Osteocyte (in vitro differentiated cells): Measurements from ENCODE around the gene EME2. TPM values are rescaled to one million over a fixed set of nuclear protein-coding genes. Genes with fewer than 3 reads are reported as not detected.

Experiments used
- DNase-seq: peaks from one replicate; pipeline ENCODE4 v3.0.0; 2021; ENCODE audit warnings: mixed read lengths; ENCODE audit not compliant: unreplicated experiment; ENCODE audit errors: extremely low spot score
- H3K27ac Mint-ChIP-seq: one replicate; pipeline ENCODE4 v1.8.0; 2021; ENCODE audit warnings: mild to moderate bottlenecking, mixed read lengths; ENCODE audit not compliant: unreplicated experiment
- H3K27me3 Mint-ChIP-seq: one replicate; pipeline ENCODE4 v1.8.0; 2021; ENCODE audit warnings: mixed read lengths; ENCODE audit not compliant: unreplicated experiment
- H3K36me3 Mint-ChIP-seq: one replicate; pipeline ENCODE4 v1.8.0; 2021; ENCODE audit warnings: mixed read lengths; ENCODE audit not compliant: unreplicated experiment
- H3K4me1 Mint-ChIP-seq: one replicate; pipeline ENCODE4 v1.8.0; 2021; ENCODE audit warnings: mixed read lengths; ENCODE audit not compliant: unreplicated experiment
- H3K4me3 Mint-ChIP-seq: one replicate; pipeline ENCODE4 v1.8.0; 2021; ENCODE audit warnings: mild to moderate bottlenecking, moderate library complexity, mixed read lengths; ENCODE audit not compliant: unreplicated experiment
- H3K9me3 Mint-ChIP-seq: one replicate; pipeline ENCODE4 v1.8.0; 2021; ENCODE audit warnings: mixed read lengths; ENCODE audit not compliant: unreplicated experiment
- total RNA-seq: library from RNA; stranded (reverse); gene quantifications from 2 replicates; pipeline ENCODE4 v1.2.1, GENCODE V29; 2021
- TF ChIP-seq, protein P1 (sequence below): fragments of 200-600 bp; sonication (generic); IDR thresholded peaks from 2 replicates; pipeline ENCODE4 v1.5.0; 2021; ENCODE audit warnings: antibody characterized with exemption, mild to moderate bottlenecking, moderate library complexity

Gene EME2
- total RNA-seq, 1 donor from 2014 or later: 21.5 TPM

DNA sequence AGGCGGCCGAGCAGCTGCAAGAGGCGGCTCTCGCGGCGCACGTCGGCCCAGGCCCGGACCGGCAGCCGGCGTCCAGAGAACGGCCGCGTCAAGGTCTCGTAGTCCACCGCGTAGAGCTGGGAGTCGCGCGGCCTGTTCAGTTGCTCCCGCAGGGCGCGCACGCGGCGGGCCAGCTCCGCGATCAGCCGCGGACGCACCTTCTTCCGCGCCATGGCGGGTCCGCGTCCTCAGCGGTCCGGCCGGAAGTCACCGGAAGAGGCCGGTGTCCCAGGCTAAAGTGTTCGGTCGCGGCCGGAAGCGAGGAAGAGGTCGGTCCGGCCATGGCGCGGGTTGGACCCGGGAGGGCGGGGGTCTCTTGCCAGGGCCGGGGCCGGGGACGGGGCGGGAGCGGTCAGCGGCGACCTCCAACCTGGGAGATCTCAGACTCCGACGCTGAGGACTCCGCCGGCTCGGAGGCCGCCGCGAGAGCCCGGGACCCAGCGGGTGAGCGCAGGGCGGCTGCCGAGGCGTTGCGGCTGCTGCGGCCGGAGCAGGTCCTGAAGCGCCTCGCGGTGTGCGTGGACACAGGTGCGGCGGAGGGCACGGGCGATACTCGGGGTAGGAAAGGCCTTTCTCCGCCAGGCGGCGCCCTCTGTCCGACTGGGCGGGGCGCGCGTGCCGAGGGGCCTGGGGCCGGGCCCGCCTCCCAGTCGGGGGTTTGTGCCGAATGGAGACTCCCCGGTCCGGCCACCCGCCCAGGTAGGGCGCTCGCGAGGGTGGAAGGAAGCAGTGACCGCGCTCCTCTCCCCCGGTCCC is 495 bp downstream of the EME2 start, which contains the start of gene MRPS34:
MRPS34 (minus strand) TSS at position 227 of the 795 bp plus-strand sequence; CDS start at position 212, 15 bp downstream.
- Mint-ChIP-seq H3K9me3 (no peaks in the 10 kb centered on the region), H3K36me3 (peaks cover 2% of the 10 kb centered on the region), H3K4me1 (peaks cover 20% of the 10 kb centered on the region), H3K4me3 (peak within 1 kb of the TSS; percentile 91), H3K27ac (peak within 1 kb of the TSS; percentile 83), H3K27me3 (no peaks in the 10 kb centered on the region)
- TF ChIP-seq, protein P1, sequence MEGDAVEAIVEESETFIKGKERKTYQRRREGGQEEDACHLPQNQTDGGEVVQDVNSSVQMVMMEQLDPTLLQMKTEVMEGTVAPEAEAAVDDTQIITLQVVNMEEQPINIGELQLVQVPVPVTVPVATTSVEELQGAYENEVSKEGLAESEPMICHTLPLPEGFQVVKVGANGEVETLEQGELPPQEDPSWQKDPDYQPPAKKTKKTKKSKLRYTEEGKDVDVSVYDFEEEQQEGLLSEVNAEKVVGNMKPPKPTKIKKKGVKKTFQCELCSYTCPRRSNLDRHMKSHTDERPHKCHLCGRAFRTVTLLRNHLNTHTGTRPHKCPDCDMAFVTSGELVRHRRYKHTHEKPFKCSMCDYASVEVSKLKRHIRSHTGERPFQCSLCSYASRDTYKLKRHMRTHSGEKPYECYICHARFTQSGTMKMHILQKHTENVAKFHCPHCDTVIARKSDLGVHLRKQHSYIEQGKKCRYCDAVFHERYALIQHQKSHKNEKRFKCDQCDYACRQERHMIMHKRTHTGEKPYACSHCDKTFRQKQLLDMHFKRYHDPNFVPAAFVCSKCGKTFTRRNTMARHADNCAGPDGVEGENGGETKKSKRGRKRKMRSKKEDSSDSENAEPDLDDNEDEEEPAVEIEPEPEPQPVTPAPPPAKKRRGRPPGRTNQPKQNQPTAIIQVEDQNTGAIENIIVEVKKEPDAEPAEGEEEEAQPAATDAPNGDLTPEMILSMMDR: peak; percentile 95
- peak; percentile 94 for DNase-seq

DNA sequence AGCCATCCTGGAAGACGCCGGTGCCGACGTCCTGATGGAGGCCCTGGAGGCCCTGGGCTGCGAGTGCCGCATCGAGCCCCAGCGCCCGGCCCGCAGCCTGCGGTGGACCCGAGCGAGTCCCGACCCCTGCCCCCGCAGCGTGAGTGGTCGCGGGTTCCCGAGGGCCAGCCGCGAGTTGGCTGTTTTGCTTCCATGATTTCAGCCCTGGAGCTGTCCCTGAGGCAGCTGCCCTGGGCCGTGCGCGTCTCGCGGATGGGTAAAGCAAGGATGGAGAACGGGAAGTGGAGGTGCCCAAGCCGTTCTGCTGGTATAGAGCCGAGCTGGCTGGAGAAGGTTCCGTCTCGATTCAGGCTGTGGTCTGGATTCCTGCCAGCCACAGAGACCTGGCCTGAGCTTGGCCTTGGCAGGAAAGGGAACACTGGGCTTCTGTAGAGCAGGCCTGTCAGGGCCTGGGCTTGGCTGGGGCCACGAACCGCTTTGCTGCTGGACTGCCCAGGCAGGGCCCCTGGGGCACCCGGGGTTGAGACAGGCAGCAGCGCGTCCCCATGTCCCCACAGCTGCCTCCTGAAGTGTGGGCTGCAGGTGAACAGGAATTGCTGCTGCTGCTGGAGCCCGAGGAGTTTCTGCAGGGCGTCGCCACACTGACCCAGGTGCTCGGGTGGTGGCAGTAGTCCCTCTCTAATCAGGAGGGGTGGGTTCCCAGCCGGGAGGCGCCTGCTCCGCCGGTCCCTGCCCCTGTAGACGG is 1.3 kb downstream of the EME2 start:
- peaks cover 20% of the 10 kb centered on the region for H3K4me1 Mint-ChIP-seq
- peaks cover 2% of the 10 kb centered on the region for H3K36me3 Mint-ChIP-seq
- H3K27me3 Mint-ChIP-seq: no peaks in the 10 kb centered on the region
- peak overlapping the region; percentile 91 for H3K4me3 Mint-ChIP-seq
- no peaks in the 10 kb centered on the region for H3K9me3 Mint-ChIP-seq
- TF ChIP-seq, protein P1: peak; percentile 1
- no peak for DNase-seq
- H3K27ac Mint-ChIP-seq: peak overlapping the region; percentile 44

DNA sequence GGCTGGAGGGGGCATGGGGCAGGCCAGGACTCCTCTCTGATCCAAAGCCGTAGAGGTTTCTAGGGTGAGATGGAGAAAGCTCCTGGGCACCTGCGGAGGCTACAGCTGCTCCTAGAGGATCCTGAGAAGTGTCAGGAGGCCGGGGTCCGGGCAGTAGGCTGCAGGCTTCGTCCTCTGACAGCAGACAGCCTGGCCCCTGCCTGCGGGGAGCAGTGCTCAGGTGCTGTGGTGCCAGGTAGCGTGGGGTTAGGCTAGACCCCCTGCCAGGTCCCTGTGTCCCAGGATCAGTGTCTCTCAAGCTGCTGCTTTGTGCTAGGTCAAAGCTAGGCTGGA is 1.8 kb downstream of the EME2 start:
- Mint-ChIP-seq H3K27me3 (no peaks in the 10 kb centered on the region), H3K4me1 (peaks cover 22% of the 10 kb centered on the region), H3K27ac (no peak overlapping the region), H3K36me3 (peaks cover 2% of the 10 kb centered on the region), H3K9me3 (no peaks in the 10 kb centered on the region), H3K4me3 (peak overlapping the region; percentile 14)
- TF ChIP-seq, protein P1: no peak
- DNase-seq: no peak

DNA sequence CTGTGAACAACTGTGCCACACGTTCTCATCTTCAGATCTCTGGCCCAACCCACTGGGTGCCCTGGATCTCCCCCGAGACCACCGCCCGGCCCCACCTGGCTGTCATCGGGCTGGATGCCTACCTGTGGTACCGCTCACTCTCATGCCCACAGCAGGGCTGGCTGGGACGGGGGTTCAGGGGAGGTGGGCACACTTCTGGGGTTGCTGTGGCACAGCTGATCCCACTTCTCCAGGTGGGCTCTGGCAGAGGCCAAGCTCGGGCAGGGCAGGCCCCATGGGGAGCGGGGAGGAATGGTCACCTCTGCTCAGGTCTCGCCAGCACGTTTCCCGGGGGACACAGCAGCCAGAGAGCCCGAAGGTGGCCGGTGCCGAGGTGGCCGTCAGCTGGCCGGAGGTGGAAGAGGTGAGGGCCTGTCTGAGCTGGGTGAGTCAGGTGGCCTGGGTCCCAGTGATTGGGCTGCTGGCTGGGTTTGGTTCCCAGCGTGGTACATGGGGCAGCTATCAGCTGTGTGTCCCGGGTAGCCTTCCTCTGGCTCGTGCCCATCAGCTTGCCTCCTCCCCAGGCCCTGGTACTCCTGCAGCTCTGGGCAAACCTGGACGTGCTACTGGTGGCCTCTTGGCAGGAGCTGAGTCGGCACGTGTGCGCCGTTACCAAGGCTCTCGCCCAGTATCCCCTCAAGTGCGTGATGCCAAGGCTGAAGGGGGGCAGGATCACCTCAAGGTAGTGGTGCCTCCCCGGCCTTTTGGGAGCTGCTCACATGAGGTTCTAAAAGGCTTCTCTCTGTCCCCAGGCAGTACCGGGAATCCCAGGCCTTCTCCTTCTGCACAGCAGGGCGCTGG is 2.6 kb downstream of the EME2 start:
- TF ChIP-seq, protein P1: no peak
- Mint-ChIP-seq H3K27ac (no peak overlapping the region), H3K4me1 (peaks cover 20% of the 10 kb centered on the region), H3K27me3 (no peaks in the 10 kb centered on the region), H3K9me3 (no peaks in the 10 kb centered on the region), H3K36me3 (peaks cover 2% of the 10 kb centered on the region), H3K4me3 (peak overlapping the region; percentile 22)
- no peak for DNase-seq
